DND-41 (cell line): ENCODE data around the gene HDDC2.

ENCODE experiments used
- EZH2 ChIP-seq: IDR thresholded peaks from 3 replicates; pipeline ENCODE4 v1.6.1; 2012; ENCODE audit warnings: borderline replicate concordance, low read depth, mild to moderate bottlenecking, moderate library complexity, low read length, inconsistent platforms; ENCODE audit not compliant: severe bottlenecking
- TF ChIP-seq, protein P1 (sequence below): IDR thresholded peaks from 2 replicates; pipeline ENCODE4 v1.5.1; 2012; ENCODE audit warnings: borderline replicate concordance, low read length, moderate library complexity, mild to moderate bottlenecking; ENCODE audit not compliant: poor library complexity, severe bottlenecking; ENCODE audit errors: extremely low read depth

DNA sequence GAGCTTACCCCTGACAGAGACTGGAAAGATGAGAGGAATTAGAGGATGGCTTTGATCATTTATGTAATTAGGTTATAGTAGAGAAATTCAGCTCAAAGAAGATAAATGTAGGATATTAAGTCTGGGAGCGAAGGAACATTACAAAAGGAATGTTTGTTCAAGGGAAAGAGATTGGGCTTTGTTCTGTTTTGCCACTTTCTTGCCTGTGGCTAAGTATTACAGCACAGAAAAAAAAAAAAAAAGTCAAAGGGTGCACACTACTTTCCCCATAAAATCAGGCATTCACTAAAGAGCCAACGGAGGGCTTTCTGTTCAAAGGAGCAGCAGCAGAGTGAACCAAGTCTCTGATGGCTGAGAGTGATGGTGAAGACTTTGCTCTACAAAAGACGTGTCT is 5.0 kb upstream of the HDDC2 start:
- TF ChIP-seq, protein P1, sequence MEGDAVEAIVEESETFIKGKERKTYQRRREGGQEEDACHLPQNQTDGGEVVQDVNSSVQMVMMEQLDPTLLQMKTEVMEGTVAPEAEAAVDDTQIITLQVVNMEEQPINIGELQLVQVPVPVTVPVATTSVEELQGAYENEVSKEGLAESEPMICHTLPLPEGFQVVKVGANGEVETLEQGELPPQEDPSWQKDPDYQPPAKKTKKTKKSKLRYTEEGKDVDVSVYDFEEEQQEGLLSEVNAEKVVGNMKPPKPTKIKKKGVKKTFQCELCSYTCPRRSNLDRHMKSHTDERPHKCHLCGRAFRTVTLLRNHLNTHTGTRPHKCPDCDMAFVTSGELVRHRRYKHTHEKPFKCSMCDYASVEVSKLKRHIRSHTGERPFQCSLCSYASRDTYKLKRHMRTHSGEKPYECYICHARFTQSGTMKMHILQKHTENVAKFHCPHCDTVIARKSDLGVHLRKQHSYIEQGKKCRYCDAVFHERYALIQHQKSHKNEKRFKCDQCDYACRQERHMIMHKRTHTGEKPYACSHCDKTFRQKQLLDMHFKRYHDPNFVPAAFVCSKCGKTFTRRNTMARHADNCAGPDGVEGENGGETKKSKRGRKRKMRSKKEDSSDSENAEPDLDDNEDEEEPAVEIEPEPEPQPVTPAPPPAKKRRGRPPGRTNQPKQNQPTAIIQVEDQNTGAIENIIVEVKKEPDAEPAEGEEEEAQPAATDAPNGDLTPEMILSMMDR = no peak
- TF ChIP-seq EZH2 = no peak
